DND-41 (cell line): ENCODE data around the gene ANKRD11.

ENCODE experiments used
- ATAC-seq: fragments of 200-7000 bp; cut with Tn5 transposase; 3 replicates; pipeline ENCODE4 v1.9.1; 2021; ENCODE audit warnings: low read depth; ENCODE audit not compliant: insufficient read depth
- DNase-seq: peaks from one replicate; pipeline ENCODE4 v3.0.0-alpha.2; 2020
- H2AFZ ChIP-seq: 2 replicates; pipeline ENCODE4 v1.6.0; 2012; ENCODE audit warnings: low read depth, low read length
- H3K27ac ChIP-seq: 2 replicates; pipeline ENCODE4 v1.5.1; 2012; ENCODE audit warnings: low read length, inconsistent platforms
- H3K27me3 ChIP-seq: fragments of 200-600 bp; sonication (generic); 2 replicates; pipeline ENCODE4 v1.6.0; 2012; ENCODE audit warnings: low read length, mild to moderate bottlenecking, inconsistent platforms; ENCODE audit not compliant: insufficient read depth, poor library complexity
- H3K36me3 ChIP-seq: 2 replicates; pipeline ENCODE4 v1.5.1; 2012; ENCODE audit warnings: low read length, inconsistent platforms; ENCODE audit not compliant: insufficient read depth
- H3K4me1 ChIP-seq: 2 replicates; pipeline ENCODE4 v1.5.1; 2012; ENCODE audit warnings: mild to moderate bottlenecking, low read length; ENCODE audit not compliant: insufficient read depth
- H3K4me2 ChIP-seq: 2 replicates; pipeline ENCODE4 v1.6.0; 2012; ENCODE audit warnings: mild to moderate bottlenecking, moderate library complexity, low read length, inconsistent platforms; ENCODE audit not compliant: insufficient read depth
- H3K4me3 ChIP-seq, 2 experiments: fragments of 200-600 bp in 1 of 2; shearing (Covaris generic) in 1 of 2; 2 replicates each; pipeline ENCODE4 v1.5.1; 2012 to 2016; ENCODE audit warnings: inconsistent platforms in 2 of 2, low read length in 2 of 2, mild to moderate bottlenecking in 2 of 2, low read depth in 1 of 2, moderate library complexity in 1 of 2
- H3K79me2 ChIP-seq: 2 replicates; pipeline ENCODE4 v1.6.0; 2012; ENCODE audit warnings: low read length, inconsistent platforms; ENCODE audit not compliant: insufficient read depth
- H3K9ac ChIP-seq: 2 replicates; pipeline ENCODE4 v1.6.0; 2012; ENCODE audit warnings: low read depth, mild to moderate bottlenecking, inconsistent platforms, low read length, moderate library complexity
- H3K9me3 ChIP-seq: 2 replicates; pipeline ENCODE4 v1.5.1; 2012; ENCODE audit warnings: low read length, moderate library complexity, mild to moderate bottlenecking, inconsistent platforms; ENCODE audit not compliant: insufficient read depth, severe bottlenecking
- H4K20me1 ChIP-seq: 2 replicates; pipeline ENCODE4 v1.6.0; 2012; ENCODE audit warnings: low read length; ENCODE audit not compliant: insufficient read depth
- CTCF ChIP-seq: IDR thresholded peaks from 2 replicates; pipeline ENCODE4 v1.5.1; 2012; ENCODE audit warnings: borderline replicate concordance, low read length, moderate library complexity, mild to moderate bottlenecking; ENCODE audit not compliant: poor library complexity, severe bottlenecking; ENCODE audit errors: extremely low read depth
- EZH2 ChIP-seq: IDR thresholded peaks from 3 replicates; pipeline ENCODE4 v1.6.1; 2012; ENCODE audit warnings: borderline replicate concordance, low read depth, mild to moderate bottlenecking, moderate library complexity, low read length, inconsistent platforms; ENCODE audit not compliant: severe bottlenecking

Gene ANKRD11

DNA sequence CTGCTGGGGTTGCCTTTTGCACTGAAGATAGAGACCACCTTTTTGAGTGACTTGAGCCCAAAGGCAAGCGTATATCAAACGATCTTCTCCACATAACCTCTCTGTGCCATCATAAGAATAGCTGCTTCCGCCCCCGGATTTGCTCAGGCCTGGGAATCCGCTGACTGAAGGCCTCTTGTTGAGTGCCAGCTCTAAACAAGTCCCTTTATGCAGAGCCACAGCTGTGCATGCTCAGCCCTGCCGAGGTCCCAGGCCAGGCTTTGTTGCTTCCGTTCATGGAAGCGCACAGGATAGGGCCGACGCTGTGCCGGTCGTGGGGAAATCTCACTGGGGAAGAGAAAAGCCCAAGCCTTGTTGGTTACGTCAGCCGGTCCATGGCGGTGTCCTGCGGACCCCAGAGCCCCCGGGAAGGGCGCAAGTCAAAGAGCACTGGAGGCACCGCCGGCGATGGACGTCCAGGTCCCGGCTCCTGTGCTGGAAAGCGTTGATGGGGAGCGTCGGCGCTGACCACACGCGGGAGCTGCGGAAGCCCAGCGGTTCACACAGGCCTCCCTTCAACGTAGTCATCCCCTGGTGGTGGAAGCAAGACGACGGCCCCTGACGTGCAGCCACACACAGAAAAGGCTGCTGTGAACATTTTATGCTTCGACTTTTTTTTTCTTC lies 46.7 kb upstream of the ANKRD11 start:
- Histone ChIP-seq H3K9ac (no peak overlapping the region), H3K4me2 (no peak overlapping the region)
- ATAC-seq, result no peak

DNA sequence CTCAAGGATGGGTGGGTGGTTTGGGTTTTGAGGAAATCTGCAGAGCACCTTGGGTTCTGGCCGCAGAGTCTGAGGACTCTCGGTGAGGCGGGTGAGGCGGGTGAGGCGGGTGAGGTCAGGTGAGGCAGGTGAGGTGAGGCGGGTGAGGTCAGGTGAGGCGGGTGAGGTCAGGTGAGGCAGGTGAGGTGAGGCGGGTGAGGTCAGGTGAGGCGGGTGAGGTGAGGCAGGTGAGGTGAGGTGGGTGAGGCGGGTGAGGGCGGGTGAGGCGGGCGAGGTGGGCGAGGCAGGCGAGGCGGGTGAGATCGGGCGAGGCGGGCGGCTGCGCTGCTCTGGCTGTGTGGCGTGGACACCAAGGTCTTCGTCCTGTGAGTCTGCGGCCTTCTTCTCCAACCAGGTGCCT lies 46.0 kb upstream of the ANKRD11 start:
- Histone ChIP-seq H3K79me2 (peaks cover 18% of the 10 kb centered on the region), H3K9me3 (no peaks in the 10 kb centered on the region), H3K36me3 (peaks cover 78% of the 10 kb centered on the region), H3K4me2 (no peak overlapping the region), H4K20me1 (peaks cover 24% of the 10 kb centered on the region), H3K27ac (no peak overlapping the region), H3K27me3 (no peaks in the 10 kb centered on the region), H3K4me3 (no peak overlapping the region), H3K4me1 (no peaks in the 10 kb centered on the region), H2AFZ (no peak overlapping the region), H3K9ac (no peak overlapping the region)
- no peak for DNase-seq
- TF ChIP-seq EZH2 (no peak), CTCF (no peak)
- no peak for ATAC-seq

More for the DNA sequence above, 46.7 kb upstream of the ANKRD11 start:
- Histone ChIP-seq H3K79me2 (peaks cover 18% of the 10 kb centered on the region), H3K9me3 (no peaks in the 10 kb centered on the region), H3K4me3 (no peak overlapping the region), H3K36me3 (peaks cover 76% of the 10 kb centered on the region), H3K27ac (no peak overlapping the region), H3K27me3 (no peaks in the 10 kb centered on the region), H2AFZ (no peak overlapping the region), H3K4me1 (no peaks in the 10 kb centered on the region), H4K20me1 (peaks cover 29% of the 10 kb centered on the region)
- TF ChIP-seq EZH2, result no peak
- TF ChIP-seq CTCF, result no peak
- DNase-seq, result no peak

GRCh38 chr16:89534252-89534756 lies 43.9 kb upstream of the ANKRD11 start:
- no peak for DNase-seq
- no peak overlapping the region for H2AFZ ChIP-seq
- no peak for ATAC-seq
- peaks cover 21% of the 10 kb centered on the region for H4K20me1 ChIP-seq
- no peak for TF ChIP-seq EZH2
- TF ChIP-seq CTCF, result no peak
- H3K9me3 ChIP-seq, result no peaks in the 10 kb centered on the region
- peaks cover 18% of the 10 kb centered on the region for H3K79me2 ChIP-seq
- H3K27ac ChIP-seq, result no peak overlapping the region
- peaks cover 78% of the 10 kb centered on the region for H3K36me3 ChIP-seq
- H3K9ac ChIP-seq, result no peak overlapping the region
- H3K4me3 ChIP-seq, result no peak overlapping the region
- H3K27me3 ChIP-seq, result no peaks in the 10 kb centered on the region
- no peaks in the 10 kb centered on the region for H3K4me1 ChIP-seq
- H3K4me2 ChIP-seq, result no peak overlapping the region
